Natural killer cell treated with Interleukin-12 subunit alpha and Interleukin-12 subunit beta and Interleukin-15 and Interleukin-18, amount 100 ng/mL, for 72 hours (primary cell): ENCODE results near the gene C3orf22. TPM values are rescaled to one million over a fixed set of nuclear protein-coding genes. Genes with fewer than 3 reads are reported as not detected.

ENCODE experiments used
- ATAC-seq, 2 donors: fragments of 150-1000 bp; cut with Tn5 transposase in 1 of 2; sonication (Bioruptor Pico), chemical (Tn5 transposase) in 1 of 2; 2 replicates each; pipeline ENCODE4 v1.10.0; 2021
- DNase-seq: peaks from one replicate; pipeline ENCODE4 v3.0.0; 2022; ENCODE audit warnings: low spot score
- H3K27ac Mint-ChIP-seq, 2 donors: 1 replicate in 1 of 2; 2 replicates in 1 of 2; pipeline ENCODE4 v1.8.0; 2022; ENCODE audit warnings: mixed read lengths in 2 of 2, mild to moderate bottlenecking in 1 of 2, moderate library complexity in 1 of 2
- H3K27me3 Mint-ChIP-seq, 2 donors: 1 replicate in 1 of 2; 2 replicates in 1 of 2; pipeline ENCODE4 v1.8.0; 2022; ENCODE audit warnings: mixed read lengths in 2 of 2
- H3K36me3 Mint-ChIP-seq: one replicate; pipeline ENCODE4 v1.8.0; 2022; ENCODE audit warnings: mixed read lengths
- H3K4me1 Mint-ChIP-seq, 2 donors: 1 replicate in 1 of 2; 2 replicates in 1 of 2; pipeline ENCODE4 v1.8.0; 2022; ENCODE audit warnings: low read depth in 2 of 2, mixed read lengths in 2 of 2, mild to moderate bottlenecking in 1 of 2
- H3K4me3 Mint-ChIP-seq: one replicate; pipeline ENCODE4 v1.8.0; 2022; ENCODE audit warnings: mixed read lengths
- H3K9me3 Mint-ChIP-seq: 2 replicates; pipeline ENCODE4 v1.8.0; 2022; ENCODE audit warnings: mixed read lengths
- total RNA-seq, 2 donors: library from RNA; stranded (reverse); gene quantifications; one replicate each; pipeline ENCODE4 v1.2.3, GENCODE V29; 2022

Gene C3orf22
- total RNA-seq, 2 donors from 2014 or later = not detected

- DNase-seq = no peak
- Mint-ChIP-seq H3K27me3 (peaks cover 9 to 13% of the 10 kb centered on the region in 2 donors), H3K9me3 (no peaks in the 10 kb centered on the region), H3K4me3 (no peak overlapping the region), H3K27ac (no peak overlapping the region), H3K4me1 (peaks cover 18 to 28% of the 10 kb centered on the region in 2 donors), H3K36me3 (no peaks in the 10 kb centered on the region)
- no peak for ATAC-seq
These were observed 32.7 kb downstream of the C3orf22 start for GRCh38 chr3:126525853-126526667.

GRCh38 chr3:126525091-126525852 is 33.5 kb downstream of the C3orf22 start:
- no peaks in the 10 kb centered on the region for H3K36me3 Mint-ChIP-seq

GRCh38 chr3:126524429-126524988 is 34.2 kb downstream of the C3orf22 start:
- Mint-ChIP-seq H3K36me3 (no peaks in the 10 kb centered on the region), H3K27ac (no peak overlapping the region), H3K9me3 (no peaks in the 10 kb centered on the region), H3K4me1 (peaks cover 15 to 20% of the 10 kb centered on the region in 2 donors), H3K4me3 (no peak overlapping the region), H3K27me3 (peaks cover 9 to 14% of the 10 kb centered on the region in 2 donors)
- peak; percentile 21 to 46 for ATAC-seq
- no peak for DNase-seq

More at GRCh38 chr3:126525091-126525852, 33.5 kb downstream of the C3orf22 start:
- no peak for ATAC-seq
- Mint-ChIP-seq H3K9me3 (no peaks in the 10 kb centered on the region), H3K27ac (no peak overlapping the region), H3K27me3 (peaks cover 9 to 14% of the 10 kb centered on the region in 2 donors), H3K4me1 (peaks cover 18 to 23% of the 10 kb centered on the region in 2 donors), H3K4me3 (no peak overlapping the region)
- no peak for DNase-seq

- Mint-ChIP-seq H3K4me1 (peaks cover 9 to 14% of the 10 kb centered on the region in 2 donors), H3K27me3 (peaks cover 9 to 14% of the 10 kb centered on the region in 2 donors), H3K27ac (no peak within 1 kb of the TSS), H3K36me3 (no peaks in the 10 kb centered on the region), H3K9me3 (no peaks in the 10 kb centered on the region), H3K4me3 (no peak within 1 kb of the TSS)
- DNase-seq = no peak
- peak; percentile 72 to 82 for ATAC-seq
These were observed 34.8 kb downstream of the C3orf22 start, which contains the start of gene CHST13 for GRCh38 chr3:126523745-126524428. TSS of gene CHST13 (plus strand) at chr3:126524155. CDS start at chr3:126524333, 178 bp downstream.

- Mint-ChIP-seq H3K27me3 (peaks cover 9 to 14% of the 10 kb centered on the region in 2 donors), H3K36me3 (no peaks in the 10 kb centered on the region), H3K4me3 (no peak overlapping the region), H3K27ac (peak overlapping the region in 1 of 2 donors; percentile 42), H3K4me1 (peaks cover 0 to 5% of the 10 kb centered on the region in 2 donors), H3K9me3 (no peaks in the 10 kb centered on the region)
- DNase-seq (peak; percentile 73), ATAC-seq (no peak)
These were observed 36.4 kb downstream of the C3orf22 start for GRCh38 chr3:126522363-126522788.

GRCh38 chr3:126521122-126521891 is 37.4 kb downstream of the C3orf22 start:
- H3K36me3 Mint-ChIP-seq = no peaks in the 10 kb centered on the region
- H3K9me3 Mint-ChIP-seq = no peaks in the 10 kb centered on the region
- H3K27ac Mint-ChIP-seq = no peak overlapping the region
- peaks cover 9 to 17% of the 10 kb centered on the region in 2 donors for H3K27me3 Mint-ChIP-seq
- ATAC-seq (no peak), DNase-seq (no peak)
- H3K4me3 Mint-ChIP-seq = no peak overlapping the region
- peaks cover 0 to 5% of the 10 kb centered on the region in 2 donors for H3K4me1 Mint-ChIP-seq

- peaks cover 9 to 17% of the 10 kb centered on the region in 2 donors for H3K27me3 Mint-ChIP-seq
- H3K27ac Mint-ChIP-seq = no peak overlapping the region
- no peak for ATAC-seq
- no peak overlapping the region for H3K4me3 Mint-ChIP-seq
- peaks cover 0 to 5% of the 10 kb centered on the region in 2 donors for H3K4me1 Mint-ChIP-seq
- no peaks in the 10 kb centered on the region for H3K36me3 Mint-ChIP-seq
- no peak for DNase-seq
- H3K9me3 Mint-ChIP-seq = no peaks in the 10 kb centered on the region
These were observed 39.0 kb downstream of the C3orf22 start for GRCh38 chr3:126519506-126520455.

- no peak overlapping the region for H3K27ac Mint-ChIP-seq
- no peaks in the 10 kb centered on the region for H3K9me3 Mint-ChIP-seq
- H3K4me1 Mint-ChIP-seq = peaks cover 0 to 5% of the 10 kb centered on the region in 2 donors
- ATAC-seq = no peak
- H3K36me3 Mint-ChIP-seq = no peaks in the 10 kb centered on the region
- peaks cover 9 to 17% of the 10 kb centered on the region in 2 donors for H3K27me3 Mint-ChIP-seq
- H3K4me3 Mint-ChIP-seq = no peak overlapping the region
- no peak for DNase-seq
These were observed 40.0 kb downstream of the C3orf22 start for GRCh38 chr3:126518779-126519177.

GRCh38 chr3:126517986-126518778 is 40.5 kb downstream of the C3orf22 start:
- Mint-ChIP-seq H3K4me1 (peaks cover 0 to 5% of the 10 kb centered on the region in 2 donors), H3K27ac (no peak overlapping the region), H3K4me3 (no peak overlapping the region), H3K36me3 (no peaks in the 10 kb centered on the region), H3K9me3 (no peaks in the 10 kb centered on the region), H3K27me3 (peaks cover 9 to 16% of the 10 kb centered on the region in 2 donors)
- ATAC-seq (no peak), DNase-seq (no peak)

- no peak within 1 kb of the TSS for H3K27ac Mint-ChIP-seq
- peaks cover 0 to 5% of the 10 kb centered on the region in 2 donors for H3K4me1 Mint-ChIP-seq
- H3K4me3 Mint-ChIP-seq = no peak within 1 kb of the TSS
- DNase-seq (no peak), ATAC-seq (peak in 1 of 2 donors; percentile 3)
- H3K36me3 Mint-ChIP-seq = no peaks in the 10 kb centered on the region
- H3K9me3 Mint-ChIP-seq = no peaks in the 10 kb centered on the region
- H3K27me3 Mint-ChIP-seq = peaks cover 6 to 12% of the 10 kb centered on the region in 2 donors
These were observed 41.3 kb downstream of the C3orf22 start, which contains the start of gene UROC1 for GRCh38 chr3:126517291-126517951. TSS of gene UROC1 (minus strand) at chr3:126517773. CDS start at chr3:126517719, 54 bp downstream.

- Mint-ChIP-seq H3K4me1 (no peaks in the 10 kb centered on the region), H3K27me3 (peaks cover under 1 to 6% of the 10 kb centered on the region in 2 donors), H3K27ac (no peak overlapping the region), H3K9me3 (no peaks in the 10 kb centered on the region), H3K4me3 (no peak overlapping the region), H3K36me3 (no peaks in the 10 kb centered on the region)
- ATAC-seq (no peak), DNase-seq (no peak)
These were observed 41.8 kb downstream of the C3orf22 start for GRCh38 chr3:126516936-126517290.
